Measurements from ENCODE around the gene TADA2A.

DNA sequence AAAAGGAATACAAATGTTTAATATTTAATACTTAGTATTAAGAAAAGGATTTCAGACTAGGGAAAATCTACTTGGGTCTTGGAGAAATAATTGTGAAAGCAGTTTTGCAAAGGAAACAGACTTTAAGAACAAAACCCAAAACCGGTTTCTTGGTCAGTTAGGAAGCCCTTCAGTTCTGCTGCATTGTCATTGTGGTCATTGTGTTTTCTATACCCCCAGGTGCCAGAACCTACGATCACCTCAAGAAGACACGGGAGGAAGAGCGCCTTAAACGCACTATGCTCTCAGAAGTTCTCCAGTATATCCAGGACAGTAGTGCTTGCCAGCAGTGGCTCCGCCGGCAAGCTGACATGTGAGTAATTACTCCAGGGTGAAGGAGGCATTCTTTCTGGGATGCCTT, 63.5 kb downstream of the TADA2A start:
- no peak for TF ChIP-seq CHD4 (IDR thresholded peaks at IDR 0.05; ENCODE audit: borderline replicate concordance)
- TF ChIP-seq, protein P1, sequence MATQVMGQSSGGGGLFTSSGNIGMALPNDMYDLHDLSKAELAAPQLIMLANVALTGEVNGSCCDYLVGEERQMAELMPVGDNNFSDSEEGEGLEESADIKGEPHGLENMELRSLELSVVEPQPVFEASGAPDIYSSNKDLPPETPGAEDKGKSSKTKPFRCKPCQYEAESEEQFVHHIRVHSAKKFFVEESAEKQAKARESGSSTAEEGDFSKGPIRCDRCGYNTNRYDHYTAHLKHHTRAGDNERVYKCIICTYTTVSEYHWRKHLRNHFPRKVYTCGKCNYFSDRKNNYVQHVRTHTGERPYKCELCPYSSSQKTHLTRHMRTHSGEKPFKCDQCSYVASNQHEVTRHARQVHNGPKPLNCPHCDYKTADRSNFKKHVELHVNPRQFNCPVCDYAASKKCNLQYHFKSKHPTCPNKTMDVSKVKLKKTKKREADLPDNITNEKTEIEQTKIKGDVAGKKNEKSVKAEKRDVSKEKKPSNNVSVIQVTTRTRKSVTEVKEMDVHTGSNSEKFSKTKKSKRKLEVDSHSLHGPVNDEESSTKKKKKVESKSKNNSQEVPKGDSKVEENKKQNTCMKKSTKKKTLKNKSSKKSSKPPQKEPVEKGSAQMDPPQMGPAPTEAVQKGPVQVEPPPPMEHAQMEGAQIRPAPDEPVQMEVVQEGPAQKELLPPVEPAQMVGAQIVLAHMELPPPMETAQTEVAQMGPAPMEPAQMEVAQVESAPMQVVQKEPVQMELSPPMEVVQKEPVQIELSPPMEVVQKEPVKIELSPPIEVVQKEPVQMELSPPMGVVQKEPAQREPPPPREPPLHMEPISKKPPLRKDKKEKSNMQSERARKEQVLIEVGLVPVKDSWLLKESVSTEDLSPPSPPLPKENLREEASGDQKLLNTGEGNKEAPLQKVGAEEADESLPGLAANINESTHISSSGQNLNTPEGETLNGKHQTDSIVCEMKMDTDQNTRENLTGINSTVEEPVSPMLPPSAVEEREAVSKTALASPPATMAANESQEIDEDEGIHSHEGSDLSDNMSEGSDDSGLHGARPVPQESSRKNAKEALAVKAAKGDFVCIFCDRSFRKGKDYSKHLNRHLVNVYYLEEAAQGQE (IDR thresholded peaks at IDR 0.05), result no peak
- TF ChIP-seq, protein P2, sequence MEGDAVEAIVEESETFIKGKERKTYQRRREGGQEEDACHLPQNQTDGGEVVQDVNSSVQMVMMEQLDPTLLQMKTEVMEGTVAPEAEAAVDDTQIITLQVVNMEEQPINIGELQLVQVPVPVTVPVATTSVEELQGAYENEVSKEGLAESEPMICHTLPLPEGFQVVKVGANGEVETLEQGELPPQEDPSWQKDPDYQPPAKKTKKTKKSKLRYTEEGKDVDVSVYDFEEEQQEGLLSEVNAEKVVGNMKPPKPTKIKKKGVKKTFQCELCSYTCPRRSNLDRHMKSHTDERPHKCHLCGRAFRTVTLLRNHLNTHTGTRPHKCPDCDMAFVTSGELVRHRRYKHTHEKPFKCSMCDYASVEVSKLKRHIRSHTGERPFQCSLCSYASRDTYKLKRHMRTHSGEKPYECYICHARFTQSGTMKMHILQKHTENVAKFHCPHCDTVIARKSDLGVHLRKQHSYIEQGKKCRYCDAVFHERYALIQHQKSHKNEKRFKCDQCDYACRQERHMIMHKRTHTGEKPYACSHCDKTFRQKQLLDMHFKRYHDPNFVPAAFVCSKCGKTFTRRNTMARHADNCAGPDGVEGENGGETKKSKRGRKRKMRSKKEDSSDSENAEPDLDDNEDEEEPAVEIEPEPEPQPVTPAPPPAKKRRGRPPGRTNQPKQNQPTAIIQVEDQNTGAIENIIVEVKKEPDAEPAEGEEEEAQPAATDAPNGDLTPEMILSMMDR (IDR thresholded peaks at IDR 0.05), result no peak
- no peak for TF ChIP-seq MAX (IDR thresholded peaks at IDR 0.05)
- TF ChIP-seq ELK1 (IDR thresholded peaks at IDR 0.05; ENCODE audit: low read depth, low read length), result no peak
- TF ChIP-seq POLR2A (IDR thresholded peaks at IDR 0.05; ENCODE audit: low read length), result no peak
- no peak for TF ChIP-seq ZNF302 (CRISPR knock-in tag; IDR thresholded peaks at IDR 0.05)
- TF ChIP-seq USF2 (IDR thresholded peaks at IDR 0.05), result no peak
- TF ChIP-seq JUNB (IDR thresholded peaks at IDR 0.05), result no peak
- TF ChIP-seq RFX5 (IDR thresholded peaks at IDR 0.05), result no peak
- TF ChIP-seq RAD21 (conservative IDR thresholded peaks at IDR 0.05 in 1 of 2, IDR thresholded peaks at IDR 0.05 in 1 of 2), result no peak
- TF ChIP-seq EP300 (IDR thresholded peaks at IDR 0.05), result no peak
- no peak for TF ChIP-seq MYC (IDR thresholded peaks at IDR 0.05; ENCODE audit: borderline replicate concordance, low read length)
